GM23338 (cell line): Measurements from ENCODE around the gene TNNI2.

Source experiments
- CREB1 ChIP-seq: fragments of 250-450 bp; sonication (Bioruptor Pico); IDR thresholded peaks from 2 replicates; pipeline ENCODE4 v1.5.0; 2020; ENCODE audit warnings: low read depth, mild to moderate bottlenecking, moderate library complexity
- ETS1 ChIP-seq: IDR thresholded peaks from 2 replicates; pipeline ENCODE4 v1.6.1; 2016; ENCODE audit warnings: antibody characterized with exemption
- EZH2 ChIP-seq: fragments of 200-600 bp; sonication (generic); IDR thresholded peaks from one replicate; pipeline ENCODE4 v1.8.0; 2017; ENCODE audit warnings: antibody characterized with exemption, mild to moderate bottlenecking, low read depth; ENCODE audit not compliant: unreplicated experiment
- EZH2phosphoT487 ChIP-seq: fragments of 200-600 bp; sonication (generic); IDR thresholded peaks from one replicate; pipeline ENCODE4 v1.8.1; 2018; ENCODE audit warnings: antibody characterized with exemption; ENCODE audit not compliant: unreplicated experiment
- JUNB ChIP-seq: IDR thresholded peaks from one replicate; pipeline ENCODE4 v1.6.1; 2016; ENCODE audit warnings: antibody characterized with exemption; ENCODE audit not compliant: unreplicated experiment
- NANOG ChIP-seq: IDR thresholded peaks from 2 replicates; pipeline ENCODE4 v1.6.1; 2016; ENCODE audit warnings: antibody characterized with exemption, borderline replicate concordance
- POLR2AphosphoS5 ChIP-seq: IDR thresholded peaks from 2 replicates; pipeline ENCODE4 v1.6.1; 2016; ENCODE audit warnings: antibody characterized with exemption, low read depth
- STAT1 ChIP-seq: IDR thresholded peaks from one replicate; pipeline ENCODE4 v1.6.1; 2016; ENCODE audit warnings: antibody characterized with exemption; ENCODE audit not compliant: unreplicated experiment
- ZNF114 ChIP-seq: fragments of 250-450 bp; sonication (Bioruptor Pico); IDR thresholded peaks from 2 replicates; pipeline ENCODE4 v1.5.0; 2020; ENCODE audit warnings: mild to moderate bottlenecking, moderate library complexity
- ZNF331 ChIP-seq: fragments of 250-450 bp; sonication (Bioruptor Pico); IDR thresholded peaks from 2 replicates; pipeline ENCODE4 v1.5.0; 2020; ENCODE audit warnings: low read depth, mild to moderate bottlenecking, moderate library complexity
- ZNF462 ChIP-seq: fragments of 250-450 bp; sonication (Bioruptor Pico); IDR thresholded peaks from 2 replicates; pipeline ENCODE4 v1.5.0; 2020; ENCODE audit warnings: mild to moderate bottlenecking, moderate library complexity
- TF ChIP-seq, protein P1 (sequence below), 2 experiments: fragments of 200-600 bp in 1 of 2; sonication (generic) in 1 of 2; conservative IDR thresholded peaks; 2 replicates each; pipeline versions ENCODE4 v1.5.1 to v1.6.1; 2016 to 2017; ENCODE audit warnings: antibody characterized with exemption in 2 of 2, low read depth in 2 of 2, mild to moderate bottlenecking in 2 of 2, moderate library complexity in 1 of 2
- TF ChIP-seq, protein P2 (sequence below): IDR thresholded peaks from one replicate; pipeline ENCODE4 v1.6.1; 2018; ENCODE audit warnings: antibody characterized with exemption; ENCODE audit not compliant: unreplicated experiment

DNA sequence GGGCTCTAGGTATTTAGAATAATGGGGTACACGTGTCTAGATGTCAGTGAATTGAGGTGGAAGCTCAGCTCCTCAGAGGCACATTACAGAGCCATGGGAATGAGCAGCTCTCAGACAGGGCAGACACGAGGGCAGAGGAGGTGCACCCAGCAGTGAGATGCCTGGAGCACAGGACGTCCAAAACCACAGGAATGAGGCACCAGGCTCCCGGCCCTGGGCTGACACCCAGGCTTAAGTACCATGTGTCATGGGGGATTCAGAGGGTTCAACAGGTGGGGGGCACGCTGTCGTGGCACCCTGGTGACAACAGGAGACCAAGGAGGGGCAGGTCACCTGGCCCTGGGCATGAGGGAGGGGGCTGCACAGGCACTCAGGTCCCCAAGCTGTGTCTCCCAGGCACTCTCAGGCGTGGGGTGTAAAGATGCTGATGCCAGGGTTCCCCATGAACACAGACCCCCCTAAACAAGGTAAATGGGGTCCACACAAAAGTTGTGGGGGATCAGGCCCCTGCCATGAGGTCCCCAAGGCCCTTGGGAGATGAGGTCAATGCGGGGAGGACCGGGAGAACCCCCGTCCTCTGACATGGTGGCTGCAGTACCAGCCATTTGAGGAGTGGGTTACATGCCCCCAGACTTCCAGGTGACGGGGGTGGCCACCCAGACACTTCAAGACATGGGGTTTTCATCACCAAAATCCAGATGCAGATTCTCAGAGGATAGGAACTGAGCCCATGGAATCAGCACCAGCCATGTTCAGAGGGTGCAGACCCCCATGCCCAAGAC, 9.6 kb upstream of the TNNI2 start:
- TF ChIP-seq NANOG (no peak), POLR2AphosphoS5 (no peak), EZH2phosphoT487 (no peak), EZH2 (no peak), JUNB (no peak), CREB1 (CRISPR knock-in tag) (no peak), STAT1 (no peak), ZNF114 (CRISPR knock-in tag) (no peak), ZNF462 (CRISPR knock-in tag) (no peak), ZNF331 (no peak), ETS1 (no peak)
- TF ChIP-seq, protein P1, sequence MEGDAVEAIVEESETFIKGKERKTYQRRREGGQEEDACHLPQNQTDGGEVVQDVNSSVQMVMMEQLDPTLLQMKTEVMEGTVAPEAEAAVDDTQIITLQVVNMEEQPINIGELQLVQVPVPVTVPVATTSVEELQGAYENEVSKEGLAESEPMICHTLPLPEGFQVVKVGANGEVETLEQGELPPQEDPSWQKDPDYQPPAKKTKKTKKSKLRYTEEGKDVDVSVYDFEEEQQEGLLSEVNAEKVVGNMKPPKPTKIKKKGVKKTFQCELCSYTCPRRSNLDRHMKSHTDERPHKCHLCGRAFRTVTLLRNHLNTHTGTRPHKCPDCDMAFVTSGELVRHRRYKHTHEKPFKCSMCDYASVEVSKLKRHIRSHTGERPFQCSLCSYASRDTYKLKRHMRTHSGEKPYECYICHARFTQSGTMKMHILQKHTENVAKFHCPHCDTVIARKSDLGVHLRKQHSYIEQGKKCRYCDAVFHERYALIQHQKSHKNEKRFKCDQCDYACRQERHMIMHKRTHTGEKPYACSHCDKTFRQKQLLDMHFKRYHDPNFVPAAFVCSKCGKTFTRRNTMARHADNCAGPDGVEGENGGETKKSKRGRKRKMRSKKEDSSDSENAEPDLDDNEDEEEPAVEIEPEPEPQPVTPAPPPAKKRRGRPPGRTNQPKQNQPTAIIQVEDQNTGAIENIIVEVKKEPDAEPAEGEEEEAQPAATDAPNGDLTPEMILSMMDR (conservative IDR thresholded peaks at IDR 0.05; ENCODE audit: low read depth in 2 of 2), result no peak
- TF ChIP-seq, protein P2, sequence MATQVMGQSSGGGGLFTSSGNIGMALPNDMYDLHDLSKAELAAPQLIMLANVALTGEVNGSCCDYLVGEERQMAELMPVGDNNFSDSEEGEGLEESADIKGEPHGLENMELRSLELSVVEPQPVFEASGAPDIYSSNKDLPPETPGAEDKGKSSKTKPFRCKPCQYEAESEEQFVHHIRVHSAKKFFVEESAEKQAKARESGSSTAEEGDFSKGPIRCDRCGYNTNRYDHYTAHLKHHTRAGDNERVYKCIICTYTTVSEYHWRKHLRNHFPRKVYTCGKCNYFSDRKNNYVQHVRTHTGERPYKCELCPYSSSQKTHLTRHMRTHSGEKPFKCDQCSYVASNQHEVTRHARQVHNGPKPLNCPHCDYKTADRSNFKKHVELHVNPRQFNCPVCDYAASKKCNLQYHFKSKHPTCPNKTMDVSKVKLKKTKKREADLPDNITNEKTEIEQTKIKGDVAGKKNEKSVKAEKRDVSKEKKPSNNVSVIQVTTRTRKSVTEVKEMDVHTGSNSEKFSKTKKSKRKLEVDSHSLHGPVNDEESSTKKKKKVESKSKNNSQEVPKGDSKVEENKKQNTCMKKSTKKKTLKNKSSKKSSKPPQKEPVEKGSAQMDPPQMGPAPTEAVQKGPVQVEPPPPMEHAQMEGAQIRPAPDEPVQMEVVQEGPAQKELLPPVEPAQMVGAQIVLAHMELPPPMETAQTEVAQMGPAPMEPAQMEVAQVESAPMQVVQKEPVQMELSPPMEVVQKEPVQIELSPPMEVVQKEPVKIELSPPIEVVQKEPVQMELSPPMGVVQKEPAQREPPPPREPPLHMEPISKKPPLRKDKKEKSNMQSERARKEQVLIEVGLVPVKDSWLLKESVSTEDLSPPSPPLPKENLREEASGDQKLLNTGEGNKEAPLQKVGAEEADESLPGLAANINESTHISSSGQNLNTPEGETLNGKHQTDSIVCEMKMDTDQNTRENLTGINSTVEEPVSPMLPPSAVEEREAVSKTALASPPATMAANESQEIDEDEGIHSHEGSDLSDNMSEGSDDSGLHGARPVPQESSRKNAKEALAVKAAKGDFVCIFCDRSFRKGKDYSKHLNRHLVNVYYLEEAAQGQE, result no peak
